Liver (tissue), 9 donors: ENCODE data around the gene DCK. TPM values are rescaled to one million over a fixed set of nuclear protein-coding genes. Genes with fewer than 3 reads are reported as not detected.

Source experiments
- DNase-seq: peaks from one replicate; pipeline ENCODE4 v3.0.0-alpha.2; 2017; ENCODE audit warnings: low spot score
- H3K27ac ChIP-seq, 2 donors: one replicate each; pipeline ENCODE4 v1.7.0; 2013; ENCODE audit warnings: inconsistent platforms in 2 of 2, low read length in 2 of 2, control low read depth in 1 of 2, low read depth in 1 of 2, mild to moderate bottlenecking in 1 of 2
- H3K27me3 ChIP-seq, 4 donors: one replicate each; pipeline versions ENCODE4 v1.6.1 to v1.7.0; 2013; ENCODE audit warnings: low read length in 3 of 4, inconsistent platforms in 1 of 4, mild to moderate bottlenecking in 1 of 4, moderate library complexity in 1 of 4; ENCODE audit not compliant: control insufficient read depth in 4 of 4, insufficient read depth in 4 of 4
- H3K36me3 ChIP-seq, 4 donors: one replicate each; pipeline versions ENCODE4 v1.6.1 to v1.7.0; 2013; ENCODE audit warnings: low read length in 3 of 4, mild to moderate bottlenecking in 3 of 4, low read depth in 1 of 4, moderate library complexity in 1 of 4; ENCODE audit not compliant: control insufficient read depth in 4 of 4, insufficient read depth in 3 of 4
- H3K4me1 ChIP-seq, 4 donors: one replicate each; pipeline versions ENCODE4 v1.6.1 to v1.7.0; 2013; ENCODE audit warnings: low read length in 3 of 4, mild to moderate bottlenecking in 3 of 4, moderate library complexity in 1 of 4; ENCODE audit not compliant: control insufficient read depth in 4 of 4, insufficient read depth in 4 of 4
- H3K4me3 ChIP-seq, 3 donors: one replicate each; pipeline versions ENCODE4 v1.6.1 to v1.7.0; 2013; ENCODE audit warnings: low read length in 3 of 3, control low read depth in 1 of 3, low read depth in 1 of 3, mild to moderate bottlenecking in 1 of 3
- H3K9ac ChIP-seq, 2 donors: one replicate each; pipeline ENCODE4 v1.7.0; 2013; ENCODE audit warnings: low read length in 2 of 2, mild to moderate bottlenecking in 2 of 2, moderate library complexity in 2 of 2, control low read depth in 1 of 2, low read depth in 1 of 2
- H3K9me3 ChIP-seq, 4 donors: one replicate each; pipeline versions ENCODE4 v1.6.1 to v1.7.0; 2013; ENCODE audit warnings: low read length in 3 of 4; ENCODE audit not compliant: control insufficient read depth in 4 of 4
- EGR1 ChIP-seq, 2 donors: IDR thresholded peaks; 2 replicates each; pipeline ENCODE4 v1.6.1; 2016 to 2018; ENCODE audit warnings: antibody characterized with exemption in 2 of 2, low read depth in 2 of 2
- FOXA2 ChIP-seq: IDR thresholded peaks from 2 replicates; pipeline ENCODE4 v1.6.1; 2016; ENCODE audit warnings: antibody characterized with exemption
- GABPA ChIP-seq, 2 donors: IDR thresholded peaks in 1 of 2; conservative IDR thresholded peaks in 1 of 2; 2 replicates each; pipeline ENCODE4 v1.6.1; 2016; ENCODE audit warnings: antibody characterized with exemption in 2 of 2, mild to moderate bottlenecking in 1 of 2, moderate library complexity in 1 of 2
- HNF4A ChIP-seq, 2 donors: conservative IDR thresholded peaks; 2 replicates each; pipeline ENCODE4 v1.6.1; 2016; ENCODE audit warnings: antibody characterized with exemption in 2 of 2, mild to moderate bottlenecking in 2 of 2
- HNF4G ChIP-seq: IDR thresholded peaks from 2 replicates; pipeline ENCODE4 v1.6.1; 2016; ENCODE audit warnings: antibody characterized with exemption
- MAX ChIP-seq: IDR thresholded peaks from 2 replicates; pipeline ENCODE4 v1.6.1; 2016; ENCODE audit warnings: antibody characterized with exemption
- NR2F2 ChIP-seq: IDR thresholded peaks from 2 replicates; pipeline ENCODE4 v1.6.1; 2016; ENCODE audit warnings: antibody characterized with exemption
- RAD21 ChIP-seq, 2 donors: IDR thresholded peaks; 2 replicates each; pipeline ENCODE4 v1.6.1; 2016; ENCODE audit warnings: antibody characterized with exemption in 2 of 2, mild to moderate bottlenecking in 2 of 2
- RXRA ChIP-seq, 2 donors: IDR thresholded peaks; 2 replicates each; pipeline ENCODE4 v1.6.1; 2017 to 2018; ENCODE audit warnings: antibody characterized with exemption in 2 of 2, mild to moderate bottlenecking in 1 of 2
- SP1 ChIP-seq: IDR thresholded peaks from 2 replicates; pipeline ENCODE4 v1.6.1; 2018; ENCODE audit warnings: antibody characterized with exemption, mild to moderate bottlenecking
- YY1 ChIP-seq: IDR thresholded peaks from 2 replicates; pipeline ENCODE4 v1.6.1; 2016; ENCODE audit warnings: antibody characterized with exemption, mild to moderate bottlenecking
- ZBTB33 ChIP-seq: IDR thresholded peaks from 2 replicates; pipeline ENCODE4 v1.6.1; 2016; ENCODE audit warnings: antibody characterized with exemption
- WGBS: extraction: QIAGEN DNeasy Blood & Tissue Kit; methylation state at CpG from one replicate; pipeline ENCODE4 v1.1.7; 2013; 5-methylcytosine and 5-hydroxymethylcytosine counted together
- polyA plus RNA-seq, 2 donors: library from polyadenylated mRNA; stranded (reverse) in 1 of 2; unstranded in 1 of 2; fragments of 200-250 nt in 1 of 2; fragments of >200 nt in 1 of 2; fragmentation: Nextera tagmentation in 1 of 2; extraction: Ambion mirVana in 1 of 2; gene quantifications; one replicate each; pipeline versions ENCODE4 v1.2.1 to v1.2.3, GENCODE V29; 2013 to 2015
- total RNA-seq, 2 donors: library from RNA; depleted of rRNA; stranded (reverse); fragments of >200 nt; gene quantifications; one replicate each; pipeline ENCODE4 v1.2.3, GENCODE V29; 2014
- TF ChIP-seq, protein P1 (sequence below): IDR thresholded peaks from 2 replicates; pipeline ENCODE4 v1.6.1; 2016; ENCODE audit warnings: antibody characterized with exemption, mild to moderate bottlenecking
- TF ChIP-seq, protein P2 (sequence below): fragments of 150-350 bp; IDR thresholded peaks from 2 replicates; pipeline ENCODE4 v1.5.1; 2017; ENCODE audit warnings: improper control_type of control experiment, low read depth, low read length; ENCODE audit not compliant: missing input control
- donor health status: healthy.
- donor health status: healthy.
- donor health status: healthy.
- donor health status: healthy.
- donor health status: healthy.

Gene DCK
- total and polyA plus RNA-seq, 4 donors, result 2.8 to 55.9 (median 3.7) TPM

- no peak for DNase-seq
- H3K27ac ChIP-seq, result no peak overlapping the region
- no peaks in the 10 kb centered on the region for H3K4me1 ChIP-seq
- 47% methylated on average over 1 of the region's 1 CpG for WGBS
- H3K9ac ChIP-seq, result no peak overlapping the region
- H3K27me3 ChIP-seq, result no peaks in the 10 kb centered on the region
- no peaks in the 10 kb centered on the region for H3K9me3 ChIP-seq
- no peak overlapping the region for H3K4me3 ChIP-seq
- H3K36me3 ChIP-seq, result no peaks in the 10 kb centered on the region
- TF ChIP-seq RAD21 (IDR thresholded peaks at IDR 0.05) (no peak), FOXA2 (no peak), MAX (no peak), EGR1 (IDR thresholded peaks at IDR 0.05; ENCODE audit: low read depth in 2 of 2) (no peak), ZBTB33 (no peak), NR2F2 (no peak), RXRA (IDR thresholded peaks at IDR 0.05) (no peak), HNF4G (no peak), YY1 (no peak), GABPA (IDR thresholded peaks at IDR 0.05 in 1 of 2, conservative IDR thresholded peaks at IDR 0.05 in 1 of 2) (no peak), SP1 (no peak), HNF4A (conservative IDR thresholded peaks at IDR 0.05) (no peak)
- TF ChIP-seq, protein P1, sequence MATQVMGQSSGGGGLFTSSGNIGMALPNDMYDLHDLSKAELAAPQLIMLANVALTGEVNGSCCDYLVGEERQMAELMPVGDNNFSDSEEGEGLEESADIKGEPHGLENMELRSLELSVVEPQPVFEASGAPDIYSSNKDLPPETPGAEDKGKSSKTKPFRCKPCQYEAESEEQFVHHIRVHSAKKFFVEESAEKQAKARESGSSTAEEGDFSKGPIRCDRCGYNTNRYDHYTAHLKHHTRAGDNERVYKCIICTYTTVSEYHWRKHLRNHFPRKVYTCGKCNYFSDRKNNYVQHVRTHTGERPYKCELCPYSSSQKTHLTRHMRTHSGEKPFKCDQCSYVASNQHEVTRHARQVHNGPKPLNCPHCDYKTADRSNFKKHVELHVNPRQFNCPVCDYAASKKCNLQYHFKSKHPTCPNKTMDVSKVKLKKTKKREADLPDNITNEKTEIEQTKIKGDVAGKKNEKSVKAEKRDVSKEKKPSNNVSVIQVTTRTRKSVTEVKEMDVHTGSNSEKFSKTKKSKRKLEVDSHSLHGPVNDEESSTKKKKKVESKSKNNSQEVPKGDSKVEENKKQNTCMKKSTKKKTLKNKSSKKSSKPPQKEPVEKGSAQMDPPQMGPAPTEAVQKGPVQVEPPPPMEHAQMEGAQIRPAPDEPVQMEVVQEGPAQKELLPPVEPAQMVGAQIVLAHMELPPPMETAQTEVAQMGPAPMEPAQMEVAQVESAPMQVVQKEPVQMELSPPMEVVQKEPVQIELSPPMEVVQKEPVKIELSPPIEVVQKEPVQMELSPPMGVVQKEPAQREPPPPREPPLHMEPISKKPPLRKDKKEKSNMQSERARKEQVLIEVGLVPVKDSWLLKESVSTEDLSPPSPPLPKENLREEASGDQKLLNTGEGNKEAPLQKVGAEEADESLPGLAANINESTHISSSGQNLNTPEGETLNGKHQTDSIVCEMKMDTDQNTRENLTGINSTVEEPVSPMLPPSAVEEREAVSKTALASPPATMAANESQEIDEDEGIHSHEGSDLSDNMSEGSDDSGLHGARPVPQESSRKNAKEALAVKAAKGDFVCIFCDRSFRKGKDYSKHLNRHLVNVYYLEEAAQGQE, result no peak
- TF ChIP-seq, protein P2, sequence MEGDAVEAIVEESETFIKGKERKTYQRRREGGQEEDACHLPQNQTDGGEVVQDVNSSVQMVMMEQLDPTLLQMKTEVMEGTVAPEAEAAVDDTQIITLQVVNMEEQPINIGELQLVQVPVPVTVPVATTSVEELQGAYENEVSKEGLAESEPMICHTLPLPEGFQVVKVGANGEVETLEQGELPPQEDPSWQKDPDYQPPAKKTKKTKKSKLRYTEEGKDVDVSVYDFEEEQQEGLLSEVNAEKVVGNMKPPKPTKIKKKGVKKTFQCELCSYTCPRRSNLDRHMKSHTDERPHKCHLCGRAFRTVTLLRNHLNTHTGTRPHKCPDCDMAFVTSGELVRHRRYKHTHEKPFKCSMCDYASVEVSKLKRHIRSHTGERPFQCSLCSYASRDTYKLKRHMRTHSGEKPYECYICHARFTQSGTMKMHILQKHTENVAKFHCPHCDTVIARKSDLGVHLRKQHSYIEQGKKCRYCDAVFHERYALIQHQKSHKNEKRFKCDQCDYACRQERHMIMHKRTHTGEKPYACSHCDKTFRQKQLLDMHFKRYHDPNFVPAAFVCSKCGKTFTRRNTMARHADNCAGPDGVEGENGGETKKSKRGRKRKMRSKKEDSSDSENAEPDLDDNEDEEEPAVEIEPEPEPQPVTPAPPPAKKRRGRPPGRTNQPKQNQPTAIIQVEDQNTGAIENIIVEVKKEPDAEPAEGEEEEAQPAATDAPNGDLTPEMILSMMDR, result no peak
Observed at GRCh38 chr4:70954032-70954431, 39.4 kb upstream of the DCK start.

GRCh38 chr4:70956549-70957210, 36.8 kb upstream of the DCK start:
- DNase-seq, result no peak
- Histone ChIP-seq H3K4me3 (no peak overlapping the region), H3K27me3 (no peaks in the 10 kb centered on the region), H3K4me1 (no peaks in the 10 kb centered on the region), H3K9me3 (no peaks in the 10 kb centered on the region), H3K27ac (no peak overlapping the region), H3K9ac (no peak overlapping the region), H3K36me3 (peaks cover 0 to 5% (median under 1%) of the 10 kb centered on the region in 4 donors)
- no peak for TF ChIP-seq SP1
- 91% methylated on average over 5 of the region's 5 CpGs for WGBS
